WTC11 (cell line): ENCODE data around the gene LTV1. TPM values are rescaled to one million over a fixed set of nuclear protein-coding genes. Genes with fewer than 3 reads are reported as not detected.

Experiments used
- CREM ChIP-seq: sonication (generic); formaldehyde crosslinking; IDR thresholded peaks from 2 replicates; pipeline ENCODE4 v1.8.1; 2022; ENCODE audit warnings: mild to moderate bottlenecking, missing genetic modification reagents, moderate library complexity
- ESRRA ChIP-seq: sonication (generic); formaldehyde crosslinking; IDR thresholded peaks from 2 replicates; pipeline ENCODE4 v1.8.1; 2022; ENCODE audit warnings: mild to moderate bottlenecking, missing genetic modification reagents, borderline replicate concordance
- FOXK1 ChIP-seq: sonication (generic); formaldehyde crosslinking; IDR thresholded peaks from 2 replicates; pipeline ENCODE4 v1.8.0; 2022; ENCODE audit warnings: mild to moderate bottlenecking, moderate library complexity, missing genetic modification reagents
- GABPB1 ChIP-seq: sonication (generic); formaldehyde crosslinking; IDR thresholded peaks from 2 replicates; pipeline ENCODE4 v1.8.1; 2023; ENCODE audit warnings: mild to moderate bottlenecking, missing genetic modification reagents
- IRF2 ChIP-seq: sonication (generic); formaldehyde crosslinking; IDR thresholded peaks from 2 replicates; pipeline ENCODE4 v1.8.0; 2022; ENCODE audit warnings: low read depth, missing genetic modification reagents, borderline replicate concordance
- KAT7 ChIP-seq: sonication (generic); formaldehyde crosslinking; IDR thresholded peaks from 2 replicates; pipeline ENCODE4 v1.8.1; 2023; ENCODE audit warnings: missing genetic modification reagents, mild to moderate bottlenecking, borderline replicate concordance
- NR1H2 ChIP-seq: sonication (generic); formaldehyde crosslinking; IDR thresholded peaks from 2 replicates; pipeline ENCODE4 v1.9.0; 2021; ENCODE audit warnings: mild to moderate bottlenecking, moderate library complexity, missing genetic modification reagents
- SP1 ChIP-seq: sonication (generic); formaldehyde crosslinking; conservative IDR thresholded peaks from 2 replicates; pipeline ENCODE4 v1.8.1; 2022; ENCODE audit warnings: missing genetic modification reagents
- ZNF423 ChIP-seq: fragments of 250-450 bp; sonication (Bioruptor Pico); IDR thresholded peaks from 2 replicates; pipeline ENCODE4 v2.1.2; 2022; ENCODE audit warnings: mild to moderate bottlenecking, moderate library complexity
- total RNA-seq: library from RNA; stranded (reverse); gene quantifications from 3 replicates; pipeline ENCODE4 v1.2.3, GENCODE V29; 2021
- TF ChIP-seq, protein P1 (sequence below): fragments of 250-450 bp; sonication (Bioruptor Pico); IDR thresholded peaks from 2 replicates; pipeline ENCODE4 v1.9.0; 2021; ENCODE audit warnings: mild to moderate bottlenecking
- TF ChIP-seq, protein P2 (sequence below): sonication (generic); formaldehyde crosslinking; IDR thresholded peaks from 2 replicates; pipeline ENCODE4 v1.8.0; 2023; ENCODE audit warnings: mild to moderate bottlenecking, missing genetic modification reagents
- TF ChIP-seq, protein P3 (sequence below): sonication (generic); formaldehyde crosslinking; IDR thresholded peaks from 2 replicates; pipeline ENCODE4 v1.8.0; 2022; ENCODE audit warnings: mild to moderate bottlenecking, missing genetic modification reagents
- TF ChIP-seq, protein P4 (sequence below): fragments of 250-450 bp; sonication (Bioruptor Pico); IDR thresholded peaks from 2 replicates; pipeline ENCODE4 v2.1.2; 2022; ENCODE audit warnings: mild to moderate bottlenecking, moderate library complexity
- TF ChIP-seq, protein P5 (sequence below): sonication (generic); formaldehyde crosslinking; IDR thresholded peaks from 2 replicates; pipeline ENCODE4 v1.8.1; 2023; ENCODE audit warnings: mild to moderate bottlenecking, moderate library complexity, missing genetic modification reagents
- TF ChIP-seq, protein P6 (sequence below): sonication (generic); formaldehyde crosslinking; IDR thresholded peaks from 2 replicates; pipeline ENCODE4 v1.8.0; 2023; ENCODE audit warnings: missing genetic modification reagents, mild to moderate bottlenecking, borderline replicate concordance
- TF ChIP-seq, protein P7 (sequence below): sonication (generic); formaldehyde crosslinking; IDR thresholded peaks from 2 replicates; pipeline ENCODE4 v1.8.1; 2023; ENCODE audit warnings: mild to moderate bottlenecking, missing genetic modification reagents
- TF ChIP-seq, protein P8 (sequence below): sonication (generic); formaldehyde crosslinking; IDR thresholded peaks from 2 replicates; pipeline ENCODE4 v1.8.1; 2023; ENCODE audit warnings: mild to moderate bottlenecking, missing genetic modification reagents, moderate library complexity
- TF ChIP-seq, protein P9 (sequence below): sonication (generic); formaldehyde crosslinking; IDR thresholded peaks from 2 replicates; pipeline ENCODE4 v1.8.0; 2022; ENCODE audit warnings: mild to moderate bottlenecking, missing genetic modification reagents

The LTV1 gene
- total RNA-seq, 1 experiment from 2014 or later: 37.7 TPM

DNA sequence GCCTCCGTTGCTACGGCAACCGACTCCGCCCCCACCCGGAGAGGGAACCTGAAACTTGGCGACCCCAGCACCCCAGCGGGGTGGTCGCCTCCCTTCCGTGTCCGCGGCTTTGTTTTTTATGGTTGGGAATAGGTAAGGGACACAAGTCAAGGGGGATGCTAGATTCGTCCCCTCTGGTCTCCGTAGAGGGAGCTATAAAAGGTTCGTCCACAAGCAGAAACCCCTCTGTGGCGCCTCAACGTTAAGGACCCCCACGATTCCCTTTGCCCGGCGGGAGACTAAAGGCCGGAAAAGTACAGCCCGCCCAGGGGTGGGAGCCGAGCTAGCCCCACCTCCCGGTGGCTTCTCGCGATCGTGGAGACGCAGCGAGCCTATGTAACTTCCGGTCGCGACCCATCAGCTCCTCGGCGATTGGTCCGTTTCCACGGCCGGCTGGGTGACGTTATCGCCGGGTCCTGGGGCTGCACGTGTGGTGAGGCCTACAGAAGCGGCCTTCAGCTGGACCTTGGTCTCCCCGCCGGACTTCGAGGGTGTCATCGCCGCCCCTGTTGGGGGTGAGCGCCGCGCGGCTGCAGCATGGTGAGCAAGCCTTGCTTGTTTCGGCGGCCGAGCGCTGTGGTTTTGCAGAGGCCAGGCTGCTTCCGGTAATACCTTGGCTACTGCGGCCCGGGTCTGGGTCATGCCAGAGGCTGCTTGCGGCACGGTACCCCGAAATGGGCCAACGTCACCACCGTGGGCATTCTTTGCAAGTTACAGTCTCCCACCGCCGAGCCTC is at the start of gene LTV1 (continued):
- TF ChIP-seq, protein P1, sequence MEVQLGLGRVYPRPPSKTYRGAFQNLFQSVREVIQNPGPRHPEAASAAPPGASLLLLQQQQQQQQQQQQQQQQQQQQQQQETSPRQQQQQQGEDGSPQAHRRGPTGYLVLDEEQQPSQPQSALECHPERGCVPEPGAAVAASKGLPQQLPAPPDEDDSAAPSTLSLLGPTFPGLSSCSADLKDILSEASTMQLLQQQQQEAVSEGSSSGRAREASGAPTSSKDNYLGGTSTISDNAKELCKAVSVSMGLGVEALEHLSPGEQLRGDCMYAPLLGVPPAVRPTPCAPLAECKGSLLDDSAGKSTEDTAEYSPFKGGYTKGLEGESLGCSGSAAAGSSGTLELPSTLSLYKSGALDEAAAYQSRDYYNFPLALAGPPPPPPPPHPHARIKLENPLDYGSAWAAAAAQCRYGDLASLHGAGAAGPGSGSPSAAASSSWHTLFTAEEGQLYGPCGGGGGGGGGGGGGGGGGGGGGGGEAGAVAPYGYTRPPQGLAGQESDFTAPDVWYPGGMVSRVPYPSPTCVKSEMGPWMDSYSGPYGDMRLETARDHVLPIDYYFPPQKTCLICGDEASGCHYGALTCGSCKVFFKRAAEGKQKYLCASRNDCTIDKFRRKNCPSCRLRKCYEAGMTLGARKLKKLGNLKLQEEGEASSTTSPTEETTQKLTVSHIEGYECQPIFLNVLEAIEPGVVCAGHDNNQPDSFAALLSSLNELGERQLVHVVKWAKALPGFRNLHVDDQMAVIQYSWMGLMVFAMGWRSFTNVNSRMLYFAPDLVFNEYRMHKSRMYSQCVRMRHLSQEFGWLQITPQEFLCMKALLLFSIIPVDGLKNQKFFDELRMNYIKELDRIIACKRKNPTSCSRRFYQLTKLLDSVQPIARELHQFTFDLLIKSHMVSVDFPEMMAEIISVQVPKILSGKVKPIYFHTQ (CRISPR knock-in tag): no peak
- TF ChIP-seq KAT7 (CRISPR knock-in tag) (peak; percentile 90; the same call in 1 of the 2 replicates), IRF2 (CRISPR knock-in tag) (no peak), NR1H2 (CRISPR knock-in tag) (no peak), FOXK1 (CRISPR knock-in tag) (peak; percentile 93), ESRRA (peak; percentile 67; the same call in 1 of the 2 replicates), SP1 (peak; percentile 81; the same call in 1 of the 2 replicates), CREM (peak; percentile 95), ZNF423 (CRISPR knock-in tag) (peak; percentile 67; the same call in 1 of the 2 replicates), GABPB1 (peak; percentile 95)
- TF ChIP-seq, protein P2, sequence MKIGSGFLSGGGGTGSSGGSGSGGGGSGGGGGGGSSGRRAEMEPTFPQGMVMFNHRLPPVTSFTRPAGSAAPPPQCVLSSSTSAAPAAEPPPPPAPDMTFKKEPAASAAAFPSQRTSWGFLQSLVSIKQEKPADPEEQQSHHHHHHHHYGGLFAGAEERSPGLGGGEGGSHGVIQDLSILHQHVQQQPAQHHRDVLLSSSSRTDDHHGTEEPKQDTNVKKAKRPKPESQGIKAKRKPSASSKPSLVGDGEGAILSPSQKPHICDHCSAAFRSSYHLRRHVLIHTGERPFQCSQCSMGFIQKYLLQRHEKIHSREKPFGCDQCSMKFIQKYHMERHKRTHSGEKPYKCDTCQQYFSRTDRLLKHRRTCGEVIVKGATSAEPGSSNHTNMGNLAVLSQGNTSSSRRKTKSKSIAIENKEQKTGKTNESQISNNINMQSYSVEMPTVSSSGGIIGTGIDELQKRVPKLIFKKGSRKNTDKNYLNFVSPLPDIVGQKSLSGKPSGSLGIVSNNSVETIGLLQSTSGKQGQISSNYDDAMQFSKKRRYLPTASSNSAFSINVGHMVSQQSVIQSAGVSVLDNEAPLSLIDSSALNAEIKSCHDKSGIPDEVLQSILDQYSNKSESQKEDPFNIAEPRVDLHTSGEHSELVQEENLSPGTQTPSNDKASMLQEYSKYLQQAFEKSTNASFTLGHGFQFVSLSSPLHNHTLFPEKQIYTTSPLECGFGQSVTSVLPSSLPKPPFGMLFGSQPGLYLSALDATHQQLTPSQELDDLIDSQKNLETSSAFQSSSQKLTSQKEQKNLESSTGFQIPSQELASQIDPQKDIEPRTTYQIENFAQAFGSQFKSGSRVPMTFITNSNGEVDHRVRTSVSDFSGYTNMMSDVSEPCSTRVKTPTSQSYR (CRISPR knock-in tag): no peak
- TF ChIP-seq, protein P3, sequence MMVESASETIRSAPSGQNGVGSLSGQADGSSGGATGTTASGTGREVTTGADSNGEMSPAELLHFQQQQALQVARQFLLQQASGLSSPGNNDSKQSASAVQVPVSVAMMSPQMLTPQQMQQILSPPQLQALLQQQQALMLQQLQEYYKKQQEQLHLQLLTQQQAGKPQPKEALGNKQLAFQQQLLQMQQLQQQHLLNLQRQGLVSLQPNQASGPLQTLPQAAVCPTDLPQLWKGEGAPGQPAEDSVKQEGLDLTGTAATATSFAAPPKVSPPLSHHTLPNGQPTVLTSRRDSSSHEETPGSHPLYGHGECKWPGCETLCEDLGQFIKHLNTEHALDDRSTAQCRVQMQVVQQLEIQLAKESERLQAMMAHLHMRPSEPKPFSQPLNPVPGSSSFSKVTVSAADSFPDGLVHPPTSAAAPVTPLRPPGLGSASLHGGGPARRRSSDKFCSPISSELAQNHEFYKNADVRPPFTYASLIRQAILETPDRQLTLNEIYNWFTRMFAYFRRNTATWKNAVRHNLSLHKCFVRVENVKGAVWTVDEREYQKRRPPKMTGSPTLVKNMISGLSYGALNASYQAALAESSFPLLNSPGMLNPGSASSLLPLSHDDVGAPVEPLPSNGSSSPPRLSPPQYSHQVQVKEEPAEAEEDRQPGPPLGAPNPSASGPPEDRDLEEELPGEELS: 0 out of 2 replicates have a peak, but pooled peaks have one; percentile 48
- TF ChIP-seq, protein P4, sequence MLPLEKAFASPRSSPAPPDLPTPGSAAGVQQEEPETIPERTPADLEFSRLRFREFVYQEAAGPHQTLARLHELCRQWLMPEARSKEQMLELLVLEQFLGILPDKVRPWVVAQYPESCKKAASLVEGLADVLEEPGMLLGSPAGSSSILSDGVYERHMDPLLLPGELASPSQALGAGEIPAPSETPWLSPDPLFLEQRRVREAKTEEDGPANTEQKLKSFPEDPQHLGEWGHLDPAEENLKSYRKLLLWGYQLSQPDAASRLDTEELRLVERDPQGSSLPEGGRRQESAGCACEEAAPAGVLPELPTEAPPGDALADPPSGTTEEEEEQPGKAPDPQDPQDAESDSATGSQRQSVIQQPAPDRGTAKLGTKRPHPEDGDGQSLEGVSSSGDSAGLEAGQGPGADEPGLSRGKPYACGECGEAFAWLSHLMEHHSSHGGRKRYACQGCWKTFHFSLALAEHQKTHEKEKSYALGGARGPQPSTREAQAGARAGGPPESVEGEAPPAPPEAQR (CRISPR knock-in tag): no peak
- TF ChIP-seq, protein P5, sequence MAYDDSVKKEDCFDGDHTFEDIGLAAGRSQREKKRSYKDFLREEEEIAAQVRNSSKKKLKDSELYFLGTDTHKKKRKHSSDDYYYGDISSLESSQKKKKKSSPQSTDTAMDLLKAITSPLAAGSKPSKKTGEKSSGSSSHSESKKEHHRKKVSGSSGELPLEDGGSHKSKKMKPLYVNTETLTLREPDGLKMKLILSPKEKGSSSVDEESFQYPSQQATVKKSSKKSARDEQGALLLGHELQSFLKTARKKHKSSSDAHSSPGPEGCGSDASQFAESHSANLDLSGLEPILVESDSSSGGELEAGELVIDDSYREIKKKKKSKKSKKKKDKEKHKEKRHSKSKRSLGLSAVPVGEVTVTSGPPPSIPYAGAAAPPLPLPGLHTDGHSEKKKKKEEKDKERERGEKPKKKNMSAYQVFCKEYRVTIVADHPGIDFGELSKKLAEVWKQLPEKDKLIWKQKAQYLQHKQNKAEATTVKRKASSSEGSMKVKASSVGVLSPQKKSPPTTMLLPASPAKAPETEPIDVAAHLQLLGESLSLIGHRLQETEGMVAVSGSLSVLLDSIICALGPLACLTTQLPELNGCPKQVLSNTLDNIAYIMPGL (CRISPR knock-in tag): peak; percentile 50; the same call in 1 of the 2 replicates
- TF ChIP-seq, protein P6, sequence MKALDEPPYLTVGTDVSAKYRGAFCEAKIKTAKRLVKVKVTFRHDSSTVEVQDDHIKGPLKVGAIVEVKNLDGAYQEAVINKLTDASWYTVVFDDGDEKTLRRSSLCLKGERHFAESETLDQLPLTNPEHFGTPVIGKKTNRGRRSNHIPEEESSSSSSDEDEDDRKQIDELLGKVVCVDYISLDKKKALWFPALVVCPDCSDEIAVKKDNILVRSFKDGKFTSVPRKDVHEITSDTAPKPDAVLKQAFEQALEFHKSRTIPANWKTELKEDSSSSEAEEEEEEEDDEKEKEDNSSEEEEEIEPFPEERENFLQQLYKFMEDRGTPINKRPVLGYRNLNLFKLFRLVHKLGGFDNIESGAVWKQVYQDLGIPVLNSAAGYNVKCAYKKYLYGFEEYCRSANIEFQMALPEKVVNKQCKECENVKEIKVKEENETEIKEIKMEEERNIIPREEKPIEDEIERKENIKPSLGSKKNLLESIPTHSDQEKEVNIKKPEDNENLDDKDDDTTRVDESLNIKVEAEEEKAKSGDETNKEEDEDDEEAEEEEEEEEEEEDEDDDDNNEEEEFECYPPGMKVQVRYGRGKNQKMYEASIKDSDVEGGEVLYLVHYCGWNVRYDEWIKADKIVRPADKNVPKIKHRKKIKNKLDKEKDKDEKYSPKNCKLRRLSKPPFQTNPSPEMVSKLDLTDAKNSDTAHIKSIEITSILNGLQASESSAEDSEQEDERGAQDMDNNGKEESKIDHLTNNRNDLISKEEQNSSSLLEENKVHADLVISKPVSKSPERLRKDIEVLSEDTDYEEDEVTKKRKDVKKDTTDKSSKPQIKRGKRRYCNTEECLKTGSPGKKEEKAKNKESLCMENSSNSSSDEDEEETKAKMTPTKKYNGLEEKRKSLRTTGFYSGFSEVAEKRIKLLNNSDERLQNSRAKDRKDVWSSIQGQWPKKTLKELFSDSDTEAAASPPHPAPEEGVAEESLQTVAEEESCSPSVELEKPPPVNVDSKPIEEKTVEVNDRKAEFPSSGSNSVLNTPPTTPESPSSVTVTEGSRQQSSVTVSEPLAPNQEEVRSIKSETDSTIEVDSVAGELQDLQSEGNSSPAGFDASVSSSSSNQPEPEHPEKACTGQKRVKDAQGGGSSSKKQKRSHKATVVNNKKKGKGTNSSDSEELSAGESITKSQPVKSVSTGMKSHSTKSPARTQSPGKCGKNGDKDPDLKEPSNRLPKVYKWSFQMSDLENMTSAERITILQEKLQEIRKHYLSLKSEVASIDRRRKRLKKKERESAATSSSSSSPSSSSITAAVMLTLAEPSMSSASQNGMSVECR (CRISPR knock-in tag): peak; percentile 86
- TF ChIP-seq, protein P7, sequence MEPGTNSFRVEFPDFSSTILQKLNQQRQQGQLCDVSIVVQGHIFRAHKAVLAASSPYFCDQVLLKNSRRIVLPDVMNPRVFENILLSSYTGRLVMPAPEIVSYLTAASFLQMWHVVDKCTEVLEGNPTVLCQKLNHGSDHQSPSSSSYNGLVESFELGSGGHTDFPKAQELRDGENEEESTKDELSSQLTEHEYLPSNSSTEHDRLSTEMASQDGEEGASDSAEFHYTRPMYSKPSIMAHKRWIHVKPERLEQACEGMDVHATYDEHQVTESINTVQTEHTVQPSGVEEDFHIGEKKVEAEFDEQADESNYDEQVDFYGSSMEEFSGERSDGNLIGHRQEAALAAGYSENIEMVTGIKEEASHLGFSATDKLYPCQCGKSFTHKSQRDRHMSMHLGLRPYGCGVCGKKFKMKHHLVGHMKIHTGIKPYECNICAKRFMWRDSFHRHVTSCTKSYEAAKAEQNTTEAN (CRISPR knock-in tag): 0 out of 2 replicates have a peak, but pooled peaks have one; percentile 54
- TF ChIP-seq, protein P8, sequence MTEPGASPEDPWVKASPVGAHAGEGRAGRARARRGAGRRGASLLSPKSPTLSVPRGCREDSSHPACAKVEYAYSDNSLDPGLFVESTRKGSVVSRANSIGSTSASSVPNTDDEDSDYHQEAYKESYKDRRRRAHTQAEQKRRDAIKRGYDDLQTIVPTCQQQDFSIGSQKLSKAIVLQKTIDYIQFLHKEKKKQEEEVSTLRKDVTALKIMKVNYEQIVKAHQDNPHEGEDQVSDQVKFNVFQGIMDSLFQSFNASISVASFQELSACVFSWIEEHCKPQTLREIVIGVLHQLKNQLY: no peak
- TF ChIP-seq, protein P9, sequence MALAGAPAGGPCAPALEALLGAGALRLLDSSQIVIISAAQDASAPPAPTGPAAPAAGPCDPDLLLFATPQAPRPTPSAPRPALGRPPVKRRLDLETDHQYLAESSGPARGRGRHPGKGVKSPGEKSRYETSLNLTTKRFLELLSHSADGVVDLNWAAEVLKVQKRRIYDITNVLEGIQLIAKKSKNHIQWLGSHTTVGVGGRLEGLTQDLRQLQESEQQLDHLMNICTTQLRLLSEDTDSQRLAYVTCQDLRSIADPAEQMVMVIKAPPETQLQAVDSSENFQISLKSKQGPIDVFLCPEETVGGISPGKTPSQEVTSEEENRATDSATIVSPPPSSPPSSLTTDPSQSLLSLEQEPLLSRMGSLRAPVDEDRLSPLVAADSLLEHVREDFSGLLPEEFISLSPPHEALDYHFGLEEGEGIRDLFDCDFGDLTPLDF (CRISPR knock-in tag): no peak
